PC-3 (cell line): Measurements from ENCODE around the gene POLR1A.
"Not testable (repeated sequence)": the region's sequence is repeated elsewhere in the genome, so short reads cannot be mapped to it uniquely, and the experiment has no call there.

Experiments used
- CTCF ChIP-seq: fragments of 300-600 bp; sonication (generic); conservative IDR thresholded peaks from 2 replicates; pipeline ENCODE4 v1.5.1; 2017; ENCODE audit warnings: antibody characterized with exemption, low read depth, mild to moderate bottlenecking, low read length
- EZH2phosphoT487 ChIP-seq: fragments of 300-600 bp; sonication (generic); IDR thresholded peaks from 2 replicates; pipeline ENCODE4 v1.6.1; 2018; ENCODE audit warnings: mild to moderate bottlenecking, antibody characterized with exemption, low read length, borderline replicate concordance

GRCh38 chr2:85992053-85992452 is 113.6 kb downstream of the POLR1A start:
- TF ChIP-seq CTCF, EZH2phosphoT487: not testable (repeated sequence)
